AG04449 (cell line): Measurements from ENCODE around the gene SORBS2.

Experiments used
- CTCF ChIA-PET: fragments of 350-600 bp; formaldehyde crosslinking; extraction: SDS; loops from one replicate; lab custom pipeline; 2021; ENCODE audit warnings: antibody characterized with exemption; lab: Yijun Ruan, JAX
- POLR2A ChIA-PET: fragments of 400-600, 350-600 bp; formaldehyde crosslinking; extraction: SDS; loops from one replicate; lab custom pipeline; 2020; ENCODE audit warnings: antibody characterized with exemption, inconsistent platforms; lab: Yijun Ruan, JAX
- DNase-seq: peaks from one replicate; pipeline ENCODE4 v3.0.0-alpha.2; 2010; ENCODE audit warnings: low read depth, low spot score
- H3K4me3 ChIP-seq: 2 replicates; pipeline ENCODE4 v1.5.1; 2011; ENCODE audit warnings: low read depth, mild to moderate bottlenecking, control low read depth, low read length
- TF ChIP-seq, protein P1 (sequence below): IDR thresholded peaks from one replicate; pipeline ENCODE4 v1.5.1; 2011; ENCODE audit warnings: mild to moderate bottlenecking, moderate library complexity, low read length, control low read depth, inconsistent platforms; ENCODE audit not compliant: insufficient read depth; ENCODE audit errors: missing control alignments

Gene SORBS2

DNA sequence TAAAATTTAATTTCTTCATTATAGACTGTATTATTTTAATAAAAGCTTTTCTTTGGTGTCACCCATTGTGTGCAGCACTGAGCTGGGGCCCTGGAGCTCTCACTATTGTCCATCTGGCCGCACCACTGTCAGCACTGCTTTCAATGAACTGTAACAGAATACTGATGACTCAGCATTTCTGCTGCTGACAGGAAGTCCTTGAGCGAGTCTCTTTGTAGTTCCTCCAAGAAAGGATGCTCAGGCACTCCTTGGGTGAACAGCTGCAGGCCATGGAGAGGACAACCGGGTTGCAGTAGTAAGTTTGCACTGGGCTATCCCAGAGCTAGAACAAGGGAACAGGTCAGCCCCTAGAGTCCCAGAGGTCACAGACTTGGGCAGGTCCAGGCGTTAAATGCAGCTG, 81.6 kb downstream of the SORBS2 start:
- no peak overlapping the region for H3K4me3 ChIP-seq
- POLR2A ChIA-PET: interaction anchor here (0.7 kb wide), 1 partner anchor 110 kb away, joined by 4 read pairs; no protein-coding TSS in a partner anchor

DNA sequence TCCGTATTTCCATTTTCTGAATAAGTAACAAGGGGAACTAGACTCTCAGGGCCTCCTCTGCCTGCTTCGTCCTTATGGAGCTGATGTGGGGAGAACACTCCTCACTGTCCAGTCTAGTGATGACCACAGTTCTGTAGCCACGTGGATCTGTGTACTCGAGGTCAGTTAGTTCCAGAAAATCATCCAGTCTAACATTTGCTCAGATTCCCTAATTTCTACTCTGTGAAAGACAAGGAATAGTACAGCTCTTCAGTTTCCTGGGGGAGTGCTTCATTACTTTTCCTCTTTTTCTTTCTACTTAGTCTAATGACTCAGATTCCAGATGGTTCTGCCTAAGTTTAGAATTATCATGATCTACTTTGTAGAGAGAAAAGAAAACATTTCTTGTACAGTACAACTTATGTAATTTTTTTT, 82.6 kb downstream of the SORBS2 start:
- TF ChIP-seq, protein P1, sequence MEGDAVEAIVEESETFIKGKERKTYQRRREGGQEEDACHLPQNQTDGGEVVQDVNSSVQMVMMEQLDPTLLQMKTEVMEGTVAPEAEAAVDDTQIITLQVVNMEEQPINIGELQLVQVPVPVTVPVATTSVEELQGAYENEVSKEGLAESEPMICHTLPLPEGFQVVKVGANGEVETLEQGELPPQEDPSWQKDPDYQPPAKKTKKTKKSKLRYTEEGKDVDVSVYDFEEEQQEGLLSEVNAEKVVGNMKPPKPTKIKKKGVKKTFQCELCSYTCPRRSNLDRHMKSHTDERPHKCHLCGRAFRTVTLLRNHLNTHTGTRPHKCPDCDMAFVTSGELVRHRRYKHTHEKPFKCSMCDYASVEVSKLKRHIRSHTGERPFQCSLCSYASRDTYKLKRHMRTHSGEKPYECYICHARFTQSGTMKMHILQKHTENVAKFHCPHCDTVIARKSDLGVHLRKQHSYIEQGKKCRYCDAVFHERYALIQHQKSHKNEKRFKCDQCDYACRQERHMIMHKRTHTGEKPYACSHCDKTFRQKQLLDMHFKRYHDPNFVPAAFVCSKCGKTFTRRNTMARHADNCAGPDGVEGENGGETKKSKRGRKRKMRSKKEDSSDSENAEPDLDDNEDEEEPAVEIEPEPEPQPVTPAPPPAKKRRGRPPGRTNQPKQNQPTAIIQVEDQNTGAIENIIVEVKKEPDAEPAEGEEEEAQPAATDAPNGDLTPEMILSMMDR: no peak
- H3K4me3 ChIP-seq: no peak overlapping the region
- POLR2A ChIA-PET: no interaction called here
- CTCF ChIA-PET: no interaction called here
- DNase-seq: no peak

More for the DNA sequence above, 81.6 kb downstream of the SORBS2 start:
- TF ChIP-seq, protein P1: no peak
- CTCF ChIA-PET: interaction anchor here (0.9 to 1.2 kb wide), 5 partner anchors 11 to 91 kb away, joined by 3 to 5 read pairs (median 4); no protein-coding TSS in a partner anchor
- no peak for DNase-seq

DNA sequence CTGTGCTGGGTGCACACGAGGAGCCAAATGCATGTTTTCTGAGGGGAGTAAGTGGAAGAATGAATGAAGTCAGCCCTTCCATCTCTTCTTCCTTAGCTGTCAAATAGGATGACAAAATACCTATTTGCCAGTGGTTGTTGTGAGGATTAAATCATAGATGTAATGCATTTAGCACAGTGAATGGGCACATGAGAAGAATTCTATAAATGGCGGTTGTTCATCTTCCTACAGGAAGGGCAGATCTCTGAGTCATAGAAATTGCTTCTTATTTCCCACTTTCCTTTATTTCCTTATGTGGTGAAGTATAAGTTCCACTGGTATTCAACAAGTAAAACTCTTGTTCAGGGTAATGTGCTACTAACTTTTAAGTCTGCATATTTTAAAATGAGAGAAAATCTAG, 83.1 kb downstream of the SORBS2 start:
- ChIA-PET CTCF (no interaction called here), POLR2A (no interaction called here)
- H3K4me3 ChIP-seq: no peak overlapping the region
- TF ChIP-seq, protein P1: no peak
- DNase-seq: no peak

DNA sequence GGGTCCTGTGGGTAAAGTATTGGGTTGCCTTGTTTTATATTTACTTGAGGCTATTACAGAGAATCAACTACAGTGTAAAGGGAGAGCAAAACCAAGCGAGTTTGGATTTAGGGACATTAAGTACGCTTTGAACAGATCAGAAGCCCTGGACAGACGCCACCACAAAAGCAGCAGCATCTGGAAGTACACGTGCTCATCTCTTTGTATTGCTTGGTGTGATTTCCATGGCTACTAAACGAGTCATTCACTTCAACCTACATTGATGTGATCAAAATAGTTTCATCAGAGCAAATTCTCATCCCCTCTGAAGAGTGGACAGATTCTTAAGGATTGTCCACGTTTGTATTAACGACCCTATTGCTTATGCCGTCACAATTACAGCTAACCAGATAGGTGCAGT, 85.1 kb downstream of the SORBS2 start:
- ChIA-PET CTCF (interaction anchor here (1.2 kb wide), 1 partner anchor 310 kb away, joined by 3 read pairs; no protein-coding TSS in a partner anchor), POLR2A (no interaction called here)
- TF ChIP-seq, protein P1: no peak
- no peak for DNase-seq
- H3K4me3 ChIP-seq: no peak overlapping the region

DNA sequence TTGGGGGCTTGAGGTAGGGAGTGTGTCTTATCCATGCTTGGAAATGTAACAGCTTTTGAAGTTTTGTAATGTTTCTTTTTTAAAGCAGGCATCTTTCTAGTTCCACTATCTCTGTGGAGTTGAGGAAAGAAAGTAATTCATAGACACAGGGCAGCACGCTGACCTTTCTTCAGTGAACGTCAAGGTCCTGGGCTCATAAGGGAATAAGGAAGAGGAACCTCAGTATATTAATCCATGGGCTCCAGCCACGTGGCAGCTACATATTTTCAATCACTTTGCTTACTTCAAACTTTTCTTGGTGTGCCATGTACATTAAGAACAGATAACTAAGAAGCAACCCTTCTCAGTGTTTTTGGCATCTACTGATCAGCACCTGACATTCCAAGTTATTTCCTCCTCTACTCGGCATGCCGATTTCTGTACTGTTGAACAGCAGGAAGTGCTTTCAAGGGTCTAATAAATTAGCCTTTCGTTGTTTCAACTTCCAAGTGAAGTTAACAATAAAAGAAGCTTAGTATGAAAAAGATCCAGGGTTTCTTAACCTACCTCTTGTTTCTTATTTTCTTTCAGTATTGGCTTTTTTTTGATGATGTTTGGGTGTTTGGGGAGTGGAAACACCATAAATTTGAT, 88.2 kb downstream of the SORBS2 start:
- ChIA-PET CTCF (interaction anchor here (1.6 kb wide), 1 partner anchor 298 kb away, joined by 3 read pairs; no protein-coding TSS in a partner anchor), POLR2A (no interaction called here)
- no peak for DNase-seq
- TF ChIP-seq, protein P1: no peak
- H3K4me3 ChIP-seq: no peak overlapping the region

DNA sequence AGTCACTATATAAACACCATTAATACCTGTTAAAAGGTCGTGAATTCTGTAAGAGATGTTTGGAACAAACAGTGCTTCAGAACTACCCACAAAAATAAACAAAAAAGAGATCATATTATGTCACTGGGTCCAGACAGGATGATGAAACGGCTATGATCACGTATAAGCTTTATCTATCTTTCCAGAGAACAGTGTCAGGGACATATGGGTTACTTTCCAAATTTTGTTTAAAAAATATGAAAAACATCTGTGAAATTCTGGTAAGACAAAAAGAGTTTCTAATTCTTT, 90.0 kb downstream of the SORBS2 start:
- CTCF ChIA-PET: interaction anchor here (0.7 to 1.6 kb wide), 4 partner anchors 80 to 317 kb away, joined by 3 to 5 read pairs (median 4); no protein-coding TSS in a partner anchor
- no peak for DNase-seq
- POLR2A ChIA-PET: no interaction called here

More for the DNA sequence above, 90.0 kb downstream of the SORBS2 start:
- no peak overlapping the region for H3K4me3 ChIP-seq
- TF ChIP-seq, protein P1: no peak
